DOHH2 (cell line): Measurements from ENCODE around the gene F12.
"Not testable (repeated sequence)": the region's sequence is repeated elsewhere in the genome, so short reads cannot be mapped to it uniquely, and the experiment has no call there.

Experiments
- H3F3A ChIP-seq: fragments of 200-600 bp; sonication (generic), shearing (Covaris generic); 2 replicates; pipeline ENCODE4 v1.6.0; 2016; ENCODE audit warnings: antibody characterized with exemption, mild to moderate bottlenecking; ENCODE audit not compliant: control insufficient read depth, insufficient read depth
- H3K27ac ChIP-seq: fragments of 200-600 bp; sonication (generic); 2 replicates; pipeline ENCODE4 v1.5.1; 2014; ENCODE audit warnings: low read depth, mild to moderate bottlenecking, low read length, moderate library complexity
- H3K27me3 ChIP-seq: fragments of 200-600 bp; sonication (generic); 2 replicates; pipeline ENCODE4 v1.6.1; 2014; ENCODE audit warnings: mild to moderate bottlenecking, low read length, mixed read lengths; ENCODE audit not compliant: control insufficient read depth
- H3K36me3 ChIP-seq: fragments of 200-600 bp; sonication (generic); 2 replicates; pipeline ENCODE4 v1.6.1; 2014; ENCODE audit warnings: mild to moderate bottlenecking, low read length, moderate library complexity, mixed read lengths; ENCODE audit not compliant: control insufficient read depth
- H3K4me1 ChIP-seq: fragments of 200-600 bp; sonication (generic); 2 replicates; pipeline ENCODE4 v1.6.1; 2014; ENCODE audit warnings: mild to moderate bottlenecking, low read length, mixed read lengths; ENCODE audit not compliant: control insufficient read depth
- H3K4me2 ChIP-seq: fragments of 200-600 bp; sonication (generic); 2 replicates; pipeline ENCODE4 v1.6.0; 2014; ENCODE audit warnings: mild to moderate bottlenecking, low read length, moderate library complexity
- H3K4me3 ChIP-seq: fragments of 200-600 bp; sonication (generic); 2 replicates; pipeline ENCODE4 v1.5.1; 2014; ENCODE audit warnings: mild to moderate bottlenecking, low read length, mixed read lengths
- H3K79me2 ChIP-seq: fragments of 200-600 bp; sonication (generic); 2 replicates; pipeline ENCODE4 v1.6.1; 2014; ENCODE audit warnings: mild to moderate bottlenecking, low read length, mixed read lengths; ENCODE audit not compliant: control insufficient read depth
- H3K9me2 ChIP-seq: fragments of 200-600 bp; sonication (generic); replicated peaks from 2 replicates; pipeline ENCODE4 v1.6.1; 2014; ENCODE audit warnings: mild to moderate bottlenecking, low read length, mixed read lengths; ENCODE audit not compliant: control insufficient read depth
- H3K9me3 ChIP-seq: fragments of 200-600 bp; sonication (generic); 2 replicates; pipeline ENCODE4 v1.6.1; 2014; ENCODE audit warnings: antibody characterized with exemption, low read length, mixed read lengths; ENCODE audit not compliant: control insufficient read depth, insufficient read depth
- H4K20me1 ChIP-seq: fragments of 200-600 bp; sonication (generic); 2 replicates; pipeline ENCODE4 v1.6.0; 2014; ENCODE audit warnings: low read depth, mild to moderate bottlenecking, antibody characterized with exemption, low read length, moderate library complexity; ENCODE audit not compliant: control insufficient read depth, insufficient read depth
- EZH2phosphoT487 ChIP-seq: fragments of 200-600 bp; sonication (generic); IDR thresholded peaks from 2 replicates; pipeline ENCODE4 v1.6.1; 2017; ENCODE audit warnings: borderline replicate concordance, mild to moderate bottlenecking, antibody characterized with exemption, low read length, moderate library complexity, mixed read lengths
- TF ChIP-seq, protein P1 (sequence below): fragments of 200-600 bp; sonication (generic); IDR thresholded peaks from one replicate; pipeline ENCODE4 v1.5.1; 2014; ENCODE audit warnings: antibody characterized with exemption, mild to moderate bottlenecking, low read depth, low read length; ENCODE audit not compliant: poor library complexity, severe bottlenecking

Gene F12

DNA sequence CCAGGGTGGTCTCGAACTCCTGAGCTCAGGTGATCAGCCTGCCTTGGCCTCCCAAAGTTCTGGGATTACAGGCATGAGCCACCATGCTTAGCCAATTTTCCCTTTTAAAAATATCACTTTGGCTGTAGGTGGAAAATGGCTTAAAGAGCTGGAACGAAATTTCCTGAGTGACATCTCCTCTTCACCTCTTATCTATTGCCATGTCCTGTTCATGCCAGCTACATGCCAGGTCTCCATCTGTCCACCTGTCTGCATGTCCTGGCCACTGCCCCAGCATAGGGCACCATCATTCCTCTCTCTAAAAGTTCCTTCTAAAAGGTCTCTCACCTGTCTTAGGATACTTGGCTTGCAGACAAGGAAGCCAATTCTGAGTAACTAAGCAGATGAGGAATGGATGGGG lies 14.3 kb upstream of the F12 start:
- Histone ChIP-seq H3K27me3 (no peaks in the 10 kb centered on the region), H3K9me3 (no peaks in the 10 kb centered on the region), H3K79me2 (peaks cover 21% of the 10 kb centered on the region), H3K9me2 (no peaks in the 10 kb centered on the region), H3K4me3 (no peak overlapping the region), H3K4me2 (no peak overlapping the region), H3K36me3 (peaks cover 16% of the 10 kb centered on the region), H3K27ac (no peak overlapping the region), H3F3A (0 out of 2 replicates have a peak, but pooled peaks cover 3% of the 10 kb centered on the region), H4K20me1 (no peaks in the 10 kb centered on the region), H3K4me1 (peaks cover 20% of the 10 kb centered on the region)
- TF ChIP-seq EZH2phosphoT487: no peak
- TF ChIP-seq, protein P1, sequence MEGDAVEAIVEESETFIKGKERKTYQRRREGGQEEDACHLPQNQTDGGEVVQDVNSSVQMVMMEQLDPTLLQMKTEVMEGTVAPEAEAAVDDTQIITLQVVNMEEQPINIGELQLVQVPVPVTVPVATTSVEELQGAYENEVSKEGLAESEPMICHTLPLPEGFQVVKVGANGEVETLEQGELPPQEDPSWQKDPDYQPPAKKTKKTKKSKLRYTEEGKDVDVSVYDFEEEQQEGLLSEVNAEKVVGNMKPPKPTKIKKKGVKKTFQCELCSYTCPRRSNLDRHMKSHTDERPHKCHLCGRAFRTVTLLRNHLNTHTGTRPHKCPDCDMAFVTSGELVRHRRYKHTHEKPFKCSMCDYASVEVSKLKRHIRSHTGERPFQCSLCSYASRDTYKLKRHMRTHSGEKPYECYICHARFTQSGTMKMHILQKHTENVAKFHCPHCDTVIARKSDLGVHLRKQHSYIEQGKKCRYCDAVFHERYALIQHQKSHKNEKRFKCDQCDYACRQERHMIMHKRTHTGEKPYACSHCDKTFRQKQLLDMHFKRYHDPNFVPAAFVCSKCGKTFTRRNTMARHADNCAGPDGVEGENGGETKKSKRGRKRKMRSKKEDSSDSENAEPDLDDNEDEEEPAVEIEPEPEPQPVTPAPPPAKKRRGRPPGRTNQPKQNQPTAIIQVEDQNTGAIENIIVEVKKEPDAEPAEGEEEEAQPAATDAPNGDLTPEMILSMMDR: no peak

DNA sequence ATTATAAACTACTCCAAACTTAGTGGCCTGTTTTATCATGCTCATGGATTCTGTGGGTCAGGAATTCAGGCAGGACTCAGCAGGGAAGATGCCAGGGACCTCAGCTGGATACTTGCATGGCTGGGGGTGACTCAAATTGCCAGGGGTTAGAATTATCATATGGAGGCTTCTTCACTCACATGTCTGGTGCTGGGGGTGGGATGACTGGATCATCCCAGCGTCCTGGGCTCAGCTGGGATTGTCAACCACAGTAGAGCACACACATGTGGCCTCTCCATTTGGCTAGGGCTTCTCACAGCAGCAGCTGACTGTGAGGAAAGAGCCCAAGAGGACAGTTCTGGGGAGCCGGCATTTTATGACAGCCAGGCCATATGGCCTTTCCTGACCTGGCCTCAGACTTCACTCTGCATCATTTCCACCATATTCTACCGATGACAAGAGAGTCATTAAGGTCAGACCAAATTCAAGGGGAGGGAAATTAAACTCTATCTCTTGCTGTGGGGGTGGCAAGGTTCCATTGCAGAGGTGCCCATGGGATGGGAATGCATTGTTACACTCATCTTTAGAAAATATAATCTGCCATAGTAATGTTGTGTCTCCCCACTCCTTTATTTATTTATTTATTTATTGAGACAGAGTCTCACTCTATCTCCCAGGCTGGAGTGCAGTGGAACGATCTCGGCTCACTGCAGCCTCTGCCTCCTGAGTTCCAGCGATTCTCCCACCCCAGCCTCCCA lies 11.9 kb upstream of the F12 start:
- no peaks in the 10 kb centered on the region for H4K20me1 ChIP-seq
- H3F3A ChIP-seq: 0 out of 2 replicates have a peak, but pooled peaks cover 3% of the 10 kb centered on the region
- no peaks in the 10 kb centered on the region for H3K9me2 ChIP-seq
- no peaks in the 10 kb centered on the region for H3K9me3 ChIP-seq
- TF ChIP-seq EZH2phosphoT487: no peak
- TF ChIP-seq, protein P1: no peak
- H3K4me1 ChIP-seq: peaks cover 8% of the 10 kb centered on the region
- no peaks in the 10 kb centered on the region; the same call in 1 of the 2 replicates for H3K27me3 ChIP-seq
- H3K79me2 ChIP-seq: no peaks in the 10 kb centered on the region
- H3K27ac ChIP-seq: no peak overlapping the region
- no peak overlapping the region for H3K4me2 ChIP-seq
- H3K36me3 ChIP-seq: no peaks in the 10 kb centered on the region
- H3K4me3 ChIP-seq: no peak overlapping the region

DNA sequence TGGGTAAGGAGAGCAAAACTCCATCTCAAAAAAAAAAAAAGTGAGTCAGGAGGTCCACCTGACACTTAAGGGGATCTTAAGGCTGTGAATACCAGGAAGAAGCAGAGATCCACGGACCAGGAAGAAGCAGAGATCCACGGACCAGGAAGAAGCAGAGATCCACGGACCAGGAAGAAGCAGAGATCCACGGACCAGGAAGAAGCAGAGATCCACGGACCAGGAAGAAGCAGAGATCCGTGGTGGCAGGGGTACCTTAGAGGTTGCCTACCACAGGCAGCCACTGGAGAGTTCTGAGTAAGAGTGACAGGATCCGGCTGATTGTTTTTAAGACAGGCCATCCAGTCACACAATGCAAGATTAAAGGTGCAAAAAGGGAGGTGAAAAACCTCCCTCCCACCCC lies 11.1 kb upstream of the F12 start:
- H3K4me1 ChIP-seq, H3K36me3 ChIP-seq, H3K27me3 ChIP-seq, H3K4me2 ChIP-seq, H4K20me1 ChIP-seq, H3K9me2 ChIP-seq, H3K9me3 ChIP-seq, H3K4me3 ChIP-seq, H3K27ac ChIP-seq, H3K79me2 ChIP-seq, H3F3A ChIP-seq: not testable (repeated sequence)

DNA sequence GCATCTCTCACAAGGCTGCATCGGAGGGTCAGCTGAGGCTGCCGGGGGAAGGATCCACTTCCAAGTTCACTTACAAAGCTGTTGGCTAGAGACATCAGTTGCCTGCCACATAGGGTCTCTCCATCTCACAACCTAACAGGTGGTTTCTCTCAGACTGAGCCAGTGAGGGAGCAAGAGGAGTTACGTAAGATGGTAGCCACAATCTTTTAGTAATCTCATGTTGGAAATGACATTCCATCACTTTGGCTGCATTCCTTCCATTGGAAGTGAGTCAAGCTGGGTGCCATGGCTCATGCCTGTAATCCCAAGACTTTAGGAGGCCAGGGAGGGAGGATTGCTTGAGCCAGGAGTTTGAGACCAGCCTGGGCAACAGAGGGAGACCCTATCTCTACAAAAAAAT lies 9.7 kb upstream of the F12 start:
- H3K9me3 ChIP-seq: no peaks in the 10 kb centered on the region
- H3K4me2 ChIP-seq: no peak overlapping the region
- H3K36me3 ChIP-seq: no peaks in the 10 kb centered on the region
- no peaks in the 10 kb centered on the region for H4K20me1 ChIP-seq
- no peaks in the 10 kb centered on the region for H3K4me1 ChIP-seq
- H3K9me2 ChIP-seq: no peaks in the 10 kb centered on the region
- no peaks in the 10 kb centered on the region for H3F3A ChIP-seq
- no peak overlapping the region for H3K27ac ChIP-seq
- no peaks in the 10 kb centered on the region for H3K79me2 ChIP-seq
- no peaks in the 10 kb centered on the region; the same call in 1 of the 2 replicates for H3K27me3 ChIP-seq
- H3K4me3 ChIP-seq: no peak overlapping the region
- TF ChIP-seq EZH2phosphoT487: no peak
- TF ChIP-seq, protein P1: no peak

DNA sequence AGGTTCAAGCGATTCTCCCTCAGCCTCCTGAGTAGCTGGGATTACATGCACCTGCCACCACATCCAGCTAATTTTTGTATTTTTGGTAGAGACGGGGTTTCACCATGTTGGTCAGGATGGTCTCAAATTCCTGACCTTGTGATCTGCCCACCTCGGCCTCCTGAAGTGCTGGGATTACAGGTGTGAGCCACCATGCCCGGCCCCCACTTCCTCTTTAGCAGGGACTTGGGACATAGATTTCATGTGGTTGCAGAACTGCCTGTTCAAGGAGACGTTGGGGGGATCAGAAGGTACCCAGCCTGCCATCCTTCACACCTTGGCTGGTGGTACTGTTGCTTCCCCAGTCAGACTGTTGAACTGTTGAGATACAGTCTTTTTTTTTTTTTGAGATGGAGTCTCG lies 7.7 kb upstream of the F12 start:
- H3K27ac ChIP-seq, H3K9me2 ChIP-seq, H3K79me2 ChIP-seq, H3K27me3 ChIP-seq, H3K4me3 ChIP-seq, H4K20me1 ChIP-seq, H3K4me1 ChIP-seq, H3K4me2 ChIP-seq, H3F3A ChIP-seq, H3K9me3 ChIP-seq, H3K36me3 ChIP-seq: not testable (repeated sequence)
